HUES48 (cell line): Measurements from ENCODE around the gene RAPGEF2.

Experiments used
- H3K27ac ChIP-seq: one replicate; pipeline ENCODE4 v1.7.0; 2013; ENCODE audit warnings: low read depth, low read length, inconsistent platforms
- H3K27me3 ChIP-seq: 2 replicates; pipeline ENCODE4 v1.6.1; 2013; ENCODE audit warnings: mild to moderate bottlenecking, low read length; ENCODE audit not compliant: control insufficient read depth, insufficient read depth
- H3K36me3 ChIP-seq: 2 replicates; pipeline ENCODE4 v1.6.1; 2013; ENCODE audit warnings: low read length; ENCODE audit not compliant: control insufficient read depth, insufficient read depth
- H3K4me1 ChIP-seq: 2 replicates; pipeline ENCODE4 v1.6.1; 2013; ENCODE audit warnings: mild to moderate bottlenecking, low read length; ENCODE audit not compliant: control insufficient read depth, insufficient read depth
- H3K4me3 ChIP-seq: 2 replicates; pipeline ENCODE4 v1.5.1; 2013; ENCODE audit warnings: mild to moderate bottlenecking, low read depth, low read length
- H3K9ac ChIP-seq: 2 replicates; pipeline ENCODE4 v1.6.1; 2013; ENCODE audit warnings: mild to moderate bottlenecking, low read depth, low read length, moderate library complexity
- H3K9me3 ChIP-seq: 2 replicates; pipeline ENCODE4 v1.6.1; 2013; ENCODE audit warnings: low read length; ENCODE audit not compliant: control insufficient read depth, insufficient read depth

RAPGEF2 gene

DNA sequence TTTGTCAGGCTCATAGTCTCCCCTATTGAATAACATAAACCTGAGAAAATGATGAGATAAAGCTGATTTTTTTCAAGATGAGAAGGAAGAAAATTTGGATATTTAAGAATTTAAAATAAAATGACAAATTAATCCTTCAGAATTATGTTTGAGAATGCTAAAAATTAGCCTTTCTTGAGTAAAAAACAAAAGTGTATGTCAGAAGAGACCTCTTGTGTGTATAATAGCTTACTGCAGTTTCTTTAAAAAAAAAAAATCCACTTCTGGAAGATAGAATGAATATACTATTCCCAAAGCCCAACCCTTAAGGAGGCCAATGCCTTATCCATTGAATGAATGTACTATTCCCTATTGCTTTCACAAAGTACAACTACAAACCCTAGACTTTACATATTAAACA is 281.8 kb downstream of the RAPGEF2 start:
- H3K36me3 ChIP-seq: no peaks in the 10 kb centered on the region
- no peaks in the 10 kb centered on the region for H3K9me3 ChIP-seq
- H3K27me3 ChIP-seq: peaks cover 46% of the 10 kb centered on the region
- no peak overlapping the region for H3K4me3 ChIP-seq
- H3K9ac ChIP-seq: no peak overlapping the region
- H3K27ac ChIP-seq: no peak overlapping the region
- peaks cover 33% of the 10 kb centered on the region for H3K4me1 ChIP-seq

DNA sequence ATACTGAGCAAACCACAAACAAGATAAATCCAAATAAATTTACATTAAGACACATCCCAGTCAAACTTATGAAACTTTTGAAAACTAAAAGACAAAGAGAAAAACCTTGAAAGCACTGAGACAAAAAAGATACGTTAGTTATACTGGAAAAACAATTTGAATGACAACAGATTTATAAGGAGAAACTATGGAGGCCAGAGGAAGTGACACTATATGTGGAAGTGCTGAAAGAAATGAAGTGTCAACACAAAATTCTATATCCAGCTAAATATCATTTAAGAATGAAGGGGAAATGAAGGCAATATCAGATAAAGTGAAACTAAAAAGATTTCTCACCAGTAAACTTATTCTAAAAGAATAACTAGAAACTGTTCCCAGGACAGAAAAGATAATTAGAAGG is 283.7 kb downstream of the RAPGEF2 start:
- Histone ChIP-seq H3K9me3 (no peaks in the 10 kb centered on the region), H3K9ac (no peak overlapping the region), H3K27me3 (peaks cover 27% of the 10 kb centered on the region), H3K4me1 (peaks cover 27% of the 10 kb centered on the region), H3K27ac (no peak overlapping the region), H3K36me3 (no peaks in the 10 kb centered on the region), H3K4me3 (no peak overlapping the region)

DNA sequence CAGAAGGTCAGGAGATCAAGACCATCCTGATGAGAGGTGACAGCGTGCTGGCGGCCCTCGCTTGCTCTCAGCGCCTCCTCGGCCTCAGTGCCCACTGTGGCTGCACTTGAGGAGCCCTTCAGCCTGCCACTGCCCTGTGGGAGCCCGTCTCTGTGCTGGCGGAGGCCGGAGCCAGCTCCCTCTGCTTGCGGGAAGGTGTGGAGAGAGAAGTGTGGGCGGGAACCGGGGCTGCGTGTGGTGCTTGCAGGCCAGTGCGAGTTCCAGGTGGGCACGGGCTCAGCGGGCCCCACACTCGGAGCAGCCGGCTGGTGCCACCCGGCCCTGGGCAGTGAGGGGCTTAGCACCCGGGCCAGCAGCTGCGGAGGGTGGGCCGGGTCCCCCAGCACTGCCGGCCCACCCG is 286.9 kb downstream of the RAPGEF2 start:
- Histone ChIP-seq H3K9ac (no peak overlapping the region), H3K4me3 (no peak overlapping the region), H3K9me3 (no peaks in the 10 kb centered on the region), H3K36me3 (no peaks in the 10 kb centered on the region), H3K27me3 (peaks cover 9% of the 10 kb centered on the region; the same call in 1 of the 2 replicates), H3K27ac (no peak overlapping the region), H3K4me1 (peaks cover 4% of the 10 kb centered on the region)

DNA sequence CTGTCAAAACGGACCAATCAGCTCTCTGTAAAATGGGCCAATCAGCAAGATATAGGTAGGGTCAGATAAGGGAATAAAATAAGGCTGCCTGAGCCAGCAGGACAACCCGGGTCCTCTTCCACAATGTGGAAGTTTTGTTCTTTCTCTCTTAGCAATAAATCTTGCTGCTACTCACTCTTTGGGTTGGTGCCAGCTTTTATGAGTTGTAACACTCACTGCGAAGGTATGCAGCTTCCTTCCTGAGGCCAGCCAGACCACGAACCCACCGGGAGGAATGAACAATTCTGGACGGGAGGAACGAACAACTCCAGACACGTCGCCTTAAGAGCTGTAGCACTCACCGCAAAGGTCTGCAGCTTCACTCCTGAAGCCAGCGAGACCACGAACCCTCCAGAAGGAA is 287.8 kb downstream of the RAPGEF2 start:
- Histone ChIP-seq H3K4me3 (no peak overlapping the region), H3K9me3 (no peaks in the 10 kb centered on the region), H3K4me1 (no peaks in the 10 kb centered on the region), H3K36me3 (no peaks in the 10 kb centered on the region), H3K9ac (no peak overlapping the region), H3K27me3 (peaks cover 1% of the 10 kb centered on the region; the same call in 1 of the 2 replicates), H3K27ac (no peak overlapping the region)

DNA sequence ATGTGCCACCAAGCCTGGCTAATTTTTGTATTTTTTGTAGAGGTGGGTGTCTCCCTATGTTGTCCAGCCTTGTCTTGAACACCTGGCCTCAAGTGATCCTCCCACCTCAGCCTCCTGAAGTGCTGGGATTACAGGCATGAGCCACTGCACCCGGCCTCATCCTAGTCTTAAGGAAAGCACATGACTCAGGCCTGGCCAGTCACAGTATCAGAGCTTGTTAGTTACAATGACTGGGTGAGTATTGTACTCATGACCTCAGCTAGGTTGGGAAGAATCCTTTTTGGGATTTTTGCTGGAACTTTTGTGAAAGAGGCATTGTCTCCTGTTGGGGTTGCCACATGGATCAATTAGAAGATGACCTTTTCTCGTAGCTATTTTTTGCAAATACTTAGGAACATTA is 292.8 kb downstream of the RAPGEF2 start:
- no peaks in the 10 kb centered on the region for H3K36me3 ChIP-seq
- no peak overlapping the region for H3K4me3 ChIP-seq
- H3K4me1 ChIP-seq: no peaks in the 10 kb centered on the region
- no peaks in the 10 kb centered on the region for H3K27me3 ChIP-seq
- H3K27ac ChIP-seq: no peak overlapping the region
- no peaks in the 10 kb centered on the region for H3K9me3 ChIP-seq
- no peak overlapping the region for H3K9ac ChIP-seq

DNA sequence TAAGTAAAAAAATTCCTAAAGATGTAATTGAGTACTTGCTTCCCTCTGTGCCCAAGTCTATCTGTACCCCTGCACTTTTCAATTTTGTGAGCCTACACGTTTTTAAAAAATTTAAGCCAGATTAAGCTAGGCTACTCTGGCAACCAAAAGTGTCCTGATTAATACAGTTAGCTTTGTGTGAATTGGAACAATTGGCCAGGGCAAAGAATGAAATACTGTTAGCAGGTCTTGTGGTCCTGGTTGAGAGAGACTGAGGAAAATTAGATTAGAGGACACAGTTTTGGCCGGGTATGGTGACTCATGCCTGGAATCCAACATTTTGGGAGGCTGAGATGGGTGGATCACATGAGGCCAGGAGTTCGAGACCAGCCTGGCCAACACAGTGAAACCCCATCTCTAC is 293.3 kb downstream of the RAPGEF2 start:
- Histone ChIP-seq H3K27me3 (no peaks in the 10 kb centered on the region), H3K9me3 (no peaks in the 10 kb centered on the region), H3K27ac (no peak overlapping the region), H3K9ac (no peak overlapping the region), H3K4me3 (no peak overlapping the region), H3K36me3 (no peaks in the 10 kb centered on the region), H3K4me1 (no peaks in the 10 kb centered on the region)

DNA sequence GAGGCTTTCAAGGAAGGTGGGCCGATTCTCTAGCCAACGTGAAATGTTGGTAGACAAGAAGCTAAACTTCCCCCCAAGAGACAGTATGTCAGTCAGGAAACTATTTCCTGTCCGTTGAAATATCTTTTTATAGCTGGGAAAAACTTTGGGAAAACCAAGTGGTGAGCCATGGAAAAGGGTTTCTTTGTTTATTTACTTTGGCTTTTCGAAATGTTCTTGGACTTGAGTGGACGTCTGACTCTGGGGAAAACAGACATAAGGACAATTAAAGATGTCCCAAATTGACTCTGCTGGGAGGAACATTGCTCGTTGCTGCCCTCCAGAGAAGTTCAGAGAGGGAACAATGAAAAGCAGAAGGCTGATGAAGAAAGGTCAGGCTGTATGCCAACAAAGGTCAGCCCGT is 295.4 kb downstream of the RAPGEF2 start:
- Histone ChIP-seq H3K4me3 (no peak overlapping the region), H3K36me3 (no peaks in the 10 kb centered on the region), H3K27me3 (no peaks in the 10 kb centered on the region), H3K4me1 (no peaks in the 10 kb centered on the region), H3K9ac (no peak overlapping the region), H3K27ac (no peak overlapping the region), H3K9me3 (no peaks in the 10 kb centered on the region)

DNA sequence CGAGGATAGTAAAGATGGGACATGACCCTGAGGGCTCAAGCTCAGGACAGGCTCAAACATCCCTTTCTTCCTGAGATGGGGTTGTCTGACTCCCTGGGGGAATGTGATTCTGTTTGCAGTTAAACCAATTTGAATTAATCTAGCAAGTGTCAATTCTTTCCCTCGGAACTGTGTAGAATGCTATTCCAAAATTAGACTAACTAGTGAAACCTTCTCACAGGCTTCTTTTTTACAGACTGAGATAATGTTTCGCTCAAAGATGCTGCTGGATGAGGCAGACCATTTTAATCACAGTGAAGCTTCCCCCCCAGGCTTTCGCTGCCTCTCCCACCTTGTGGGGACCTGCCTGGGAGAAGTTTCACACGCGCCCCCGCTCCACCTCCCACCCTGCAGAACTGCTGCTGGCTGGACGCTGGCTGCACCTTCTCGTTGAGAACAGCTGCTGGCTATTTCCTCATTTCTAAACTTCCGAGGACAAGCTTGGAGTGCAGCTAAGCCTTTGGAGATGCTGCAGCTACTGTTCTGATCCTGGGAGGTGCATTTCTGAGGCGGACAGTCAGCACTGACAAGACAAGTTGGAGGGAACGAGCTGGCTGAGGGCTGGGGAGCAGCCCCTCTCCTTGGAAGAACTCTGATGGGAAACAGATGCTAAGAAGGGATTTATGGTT is 297.8 kb downstream of the RAPGEF2 start:
- no peak overlapping the region for H3K4me3 ChIP-seq
- no peak overlapping the region for H3K9ac ChIP-seq

DNA sequence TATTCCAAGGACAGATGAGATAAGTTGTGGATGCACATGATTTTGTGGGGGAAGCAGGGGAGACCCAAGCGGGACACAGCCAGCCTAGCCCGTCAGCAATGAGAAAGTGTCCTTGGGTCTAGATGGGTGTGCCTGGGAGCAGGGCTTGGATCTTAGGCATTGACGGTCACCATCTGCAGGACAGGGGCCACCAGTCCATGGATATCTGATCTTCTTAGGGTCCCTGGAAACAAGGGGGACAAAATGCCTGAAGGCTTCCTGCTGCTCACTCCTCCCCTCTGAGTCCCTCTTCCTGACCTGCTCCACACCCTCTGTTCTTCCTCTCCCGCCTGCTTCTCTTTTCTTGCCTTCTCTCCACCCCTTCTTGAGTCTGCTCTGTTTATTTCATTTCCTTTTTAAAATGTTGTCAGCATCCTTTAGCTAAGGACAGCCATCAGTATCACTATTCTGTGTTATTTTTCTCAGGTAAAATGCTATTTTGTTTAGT is 298.4 kb downstream of the RAPGEF2 start:
- H3K27me3 ChIP-seq: no peaks in the 10 kb centered on the region
- no peak overlapping the region for H3K9ac ChIP-seq
- H3K9me3 ChIP-seq: no peaks in the 10 kb centered on the region
- H3K4me3 ChIP-seq: no peak overlapping the region
- H3K36me3 ChIP-seq: no peaks in the 10 kb centered on the region
- H3K4me1 ChIP-seq: no peaks in the 10 kb centered on the region
- no peak overlapping the region for H3K27ac ChIP-seq

More for the DNA sequence above, 297.8 kb downstream of the RAPGEF2 start:
- H3K36me3 ChIP-seq: no peaks in the 10 kb centered on the region
- H3K27ac ChIP-seq: no peak overlapping the region
- H3K27me3 ChIP-seq: no peaks in the 10 kb centered on the region
- no peaks in the 10 kb centered on the region for H3K4me1 ChIP-seq
- no peaks in the 10 kb centered on the region for H3K9me3 ChIP-seq

DNA sequence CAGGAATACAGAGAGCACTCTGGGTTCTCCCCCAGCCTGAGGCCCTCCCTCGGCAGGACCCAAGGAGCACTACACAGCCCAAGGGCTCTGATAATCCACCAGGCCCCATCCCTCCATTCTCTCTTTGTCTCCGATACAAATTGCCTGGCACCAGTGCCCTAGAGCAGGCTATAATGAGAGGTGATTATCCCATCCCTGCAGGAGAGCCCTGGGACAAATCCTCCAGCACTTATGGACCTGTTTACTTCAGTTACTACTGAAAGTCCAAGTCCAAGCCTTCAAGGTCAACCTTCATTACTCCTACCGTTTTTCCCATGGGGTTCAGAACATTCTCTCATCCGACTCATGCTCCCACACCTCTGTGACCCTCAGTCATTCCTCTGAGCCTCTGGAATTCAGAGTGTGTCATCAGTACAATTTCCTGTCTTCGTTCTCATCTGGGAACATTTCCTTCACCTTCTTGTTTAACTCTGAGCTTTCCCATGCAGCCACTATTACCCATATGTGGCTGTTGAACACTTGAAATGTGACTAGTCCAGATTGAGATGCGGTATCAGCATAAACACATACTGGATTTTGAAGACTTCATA is 299.0 kb downstream of the RAPGEF2 start:
- H3K9me3 ChIP-seq: no peaks in the 10 kb centered on the region
- no peaks in the 10 kb centered on the region for H3K36me3 ChIP-seq
- no peak overlapping the region for H3K4me3 ChIP-seq
- H3K9ac ChIP-seq: no peak overlapping the region
- H3K27me3 ChIP-seq: no peaks in the 10 kb centered on the region
- no peaks in the 10 kb centered on the region for H3K4me1 ChIP-seq
- H3K27ac ChIP-seq: no peak overlapping the region
